SH-SY5Y (cell line): ENCODE results near the gene MPV17L2.

Source experiments
- GATA2 ChIP-seq: IDR thresholded peaks from 2 replicates; pipeline ENCODE4 v1.6.1; 2011; ENCODE audit warnings: mild to moderate bottlenecking, low read depth, low read length
- GATA3 ChIP-seq: IDR thresholded peaks from 2 replicates; pipeline ENCODE4 v1.6.1; 2011; ENCODE audit warnings: low read depth, mild to moderate bottlenecking, low read length, moderate library complexity

DNA sequence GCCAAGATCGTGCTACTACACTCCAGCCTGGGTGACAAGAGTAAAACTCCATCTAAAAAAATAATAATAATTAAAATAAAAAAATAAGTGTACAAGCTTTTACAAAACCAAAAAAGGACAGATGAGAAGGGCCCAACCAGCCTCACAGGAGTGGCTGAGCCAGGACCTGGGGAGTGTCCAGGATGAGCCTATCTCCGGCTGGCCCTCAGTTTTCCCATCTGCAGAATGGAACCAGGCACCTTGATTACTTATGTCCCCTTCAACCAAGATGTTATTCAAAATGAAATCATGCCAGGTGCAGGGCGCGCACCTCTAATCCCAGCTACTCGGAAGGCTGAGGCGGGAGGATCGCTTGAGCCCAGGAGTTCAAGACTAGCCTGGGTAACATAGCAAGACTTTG lies 28.9 kb upstream of the MPV17L2 start:
- TF ChIP-seq GATA3 = no peak
- TF ChIP-seq GATA2 = no peak
